ENCODE data around the gene CAMK2G. TPM values are rescaled to one million over a fixed set of nuclear protein-coding genes. Genes with fewer than 3 reads are reported as not detected.

Gene CAMK2G
- total and polyA plus RNA-seq, 4 donors: 6.8 to 18.3 (median 9.9) TPM

- TF ChIP-seq ATF3 (IDR thresholded peaks at IDR 0.05) (no peak), RXRA (IDR thresholded peaks at IDR 0.05) (no peak), MAX (IDR thresholded peaks at IDR 0.05) (no peak), YY1 (IDR thresholded peaks at IDR 0.05) (no peak), HNF4G (IDR thresholded peaks at IDR 0.05) (no peak), REST (IDR thresholded peaks at IDR 0.05) (no peak), NR2F2 (IDR thresholded peaks at IDR 0.05) (no peak), FOXA2 (IDR thresholded peaks at IDR 0.05) (no peak), CTCF (IDR thresholded peaks at IDR 0.05; ENCODE audit: low read depth, low read length, missing input control) (no peak), FOXA1 (IDR thresholded peaks at IDR 0.05) (no peak), RAD21 (IDR thresholded peaks at IDR 0.05) (no peak), GABPA (IDR thresholded peaks at IDR 0.05 in 1 of 2, conservative IDR thresholded peaks at IDR 0.05 in 1 of 2) (no peak), ZBTB33 (IDR thresholded peaks at IDR 0.05) (no peak), EGR1 (IDR thresholded peaks at IDR 0.05; ENCODE audit: low read depth in 2 of 2) (no peak), JUND (IDR thresholded peaks at IDR 0.05) (no peak), SP1 (IDR thresholded peaks at IDR 0.05) (no peak), TAF1 (conservative IDR thresholded peaks at IDR 0.05) (no peak)
- no peaks in the 10 kb centered on the region for H3K27me3 ChIP-seq (ENCODE audit: control insufficient read depth in 4 of 4, insufficient read depth in 4 of 4, low read length in 3 of 4)
- peaks cover 4 to 6% (median 5%) of the 10 kb centered on the region in 4 donors for H3K4me1 ChIP-seq (ENCODE audit: control insufficient read depth in 4 of 4, insufficient read depth in 4 of 4, low read length in 3 of 4)
- H3K27ac ChIP-seq (ENCODE audit: low read depth in 1 of 2, low read length in 2 of 2): no peak overlapping the region
- no peak for DNase-seq (ENCODE audit: low spot score)
- no peaks in the 10 kb centered on the region for H3K9me3 ChIP-seq (ENCODE audit: control insufficient read depth in 4 of 4, low read length in 3 of 4)
- no peak overlapping the region for H3K9ac ChIP-seq (ENCODE audit: low read depth in 1 of 2, low read length in 2 of 2)
- no peaks in the 10 kb centered on the region for H3K36me3 ChIP-seq (ENCODE audit: control insufficient read depth in 4 of 4, insufficient read depth in 3 of 4, low read depth in 1 of 4, low read length in 3 of 4)
- no peak overlapping the region for H3K4me3 ChIP-seq (ENCODE audit: low read depth in 1 of 3, low read length in 3 of 3)
- WGBS: 84% methylated on average over 1 of the region's 1 CpG
These were observed 4.0 kb upstream of the CAMK2G start for GRCh38 chr10:73878365-73878764.
